ENCODE data around the gene TAS2R46.

TAS2R46 gene

DNA sequence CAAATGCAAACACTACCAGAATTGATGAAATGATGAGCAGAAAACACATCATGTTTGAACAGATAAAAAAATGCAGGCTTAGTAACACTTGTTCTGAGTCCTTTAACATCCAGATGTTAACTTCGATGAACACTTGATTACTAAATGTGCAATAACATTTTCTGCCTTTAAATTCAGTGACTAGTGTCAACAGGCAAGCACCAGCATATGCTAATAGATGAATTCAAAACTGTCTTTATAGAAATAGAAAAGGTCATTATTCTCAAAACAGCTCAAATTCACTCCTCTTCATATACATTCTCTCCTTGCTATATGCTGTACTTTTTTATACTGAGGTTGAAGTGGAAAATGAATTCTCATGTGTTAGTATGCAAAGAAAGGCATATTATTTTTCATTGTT is 39.6 kb downstream of the TAS2R46 start, which contains the start of gene TAS2R19:
Gene TAS2R19, minus strand, starts transcription at position 101 of the 400 bp plus-strand sequence. Its CDS starts 49 bp downstream, at position 52.
- H2AFZ ChIP-seq (ENCODE audit: low read depth, low read length), result no peak within 1 kb of the TSS
- H3K4me1 ChIP-seq (ENCODE audit: low read length), result no peaks in the 10 kb centered on the region
- peaks cover 4% of the 10 kb centered on the region; the same call in 1 of the 2 replicates for H4K20me1 ChIP-seq (ENCODE audit: insufficient read depth, low read length)
- no peak within 1 kb of the TSS for H3K4me2 ChIP-seq (ENCODE audit: low read length)
- peaks cover 2% of the 10 kb centered on the region for H3K36me3 ChIP-seq (replicated peaks; ENCODE audit: low read depth, low read length)
- no peaks in the 10 kb centered on the region for H3K79me2 ChIP-seq (ENCODE audit: low read length)
- TF ChIP-seq, protein P1, sequence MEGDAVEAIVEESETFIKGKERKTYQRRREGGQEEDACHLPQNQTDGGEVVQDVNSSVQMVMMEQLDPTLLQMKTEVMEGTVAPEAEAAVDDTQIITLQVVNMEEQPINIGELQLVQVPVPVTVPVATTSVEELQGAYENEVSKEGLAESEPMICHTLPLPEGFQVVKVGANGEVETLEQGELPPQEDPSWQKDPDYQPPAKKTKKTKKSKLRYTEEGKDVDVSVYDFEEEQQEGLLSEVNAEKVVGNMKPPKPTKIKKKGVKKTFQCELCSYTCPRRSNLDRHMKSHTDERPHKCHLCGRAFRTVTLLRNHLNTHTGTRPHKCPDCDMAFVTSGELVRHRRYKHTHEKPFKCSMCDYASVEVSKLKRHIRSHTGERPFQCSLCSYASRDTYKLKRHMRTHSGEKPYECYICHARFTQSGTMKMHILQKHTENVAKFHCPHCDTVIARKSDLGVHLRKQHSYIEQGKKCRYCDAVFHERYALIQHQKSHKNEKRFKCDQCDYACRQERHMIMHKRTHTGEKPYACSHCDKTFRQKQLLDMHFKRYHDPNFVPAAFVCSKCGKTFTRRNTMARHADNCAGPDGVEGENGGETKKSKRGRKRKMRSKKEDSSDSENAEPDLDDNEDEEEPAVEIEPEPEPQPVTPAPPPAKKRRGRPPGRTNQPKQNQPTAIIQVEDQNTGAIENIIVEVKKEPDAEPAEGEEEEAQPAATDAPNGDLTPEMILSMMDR (IDR thresholded peaks at IDR 0.05; ENCODE audit: low read depth, low read length), result no peak
- TF ChIP-seq EZH2phosphoT487 (IDR thresholded peaks at IDR 0.05; ENCODE audit: low read depth), result no peak
- H3K9me3 ChIP-seq (ENCODE audit: insufficient read depth, low read length), result no peaks in the 10 kb centered on the region
- no peak within 1 kb of the TSS for H3K4me3 ChIP-seq (ENCODE audit: low read length)
- no peak within 1 kb of the TSS for H3K9ac ChIP-seq (ENCODE audit: low read length)
- no peaks in the 10 kb centered on the region for H3K27me3 ChIP-seq (ENCODE audit: low read depth, low read length)
- no peak within 1 kb of the TSS for H3K27ac ChIP-seq (ENCODE audit: low read length)

GRCh38 chr12:11016937-11017336 is 45.2 kb downstream of the TAS2R46 start:
- H4K20me1 ChIP-seq (ENCODE audit: insufficient read depth, low read length), result peaks cover 4% of the 10 kb centered on the region; the same call in 1 of the 2 replicates
- no peak overlapping the region for H2AFZ ChIP-seq (ENCODE audit: low read depth, low read length)
- H3K79me2 ChIP-seq (ENCODE audit: low read length), result no peaks in the 10 kb centered on the region
- no peaks in the 10 kb centered on the region for H3K36me3 ChIP-seq (replicated peaks; ENCODE audit: low read depth, low read length)
- no peak overlapping the region for H3K4me3 ChIP-seq (ENCODE audit: low read length)
- H3K9ac ChIP-seq (ENCODE audit: low read length), result no peak overlapping the region
- TF ChIP-seq, protein P1 (IDR thresholded peaks at IDR 0.05; ENCODE audit: low read depth, low read length), result no peak
- TF ChIP-seq EZH2phosphoT487 (IDR thresholded peaks at IDR 0.05; ENCODE audit: low read depth), result no peak
- H3K9me3 ChIP-seq (ENCODE audit: insufficient read depth, low read length), result no peaks in the 10 kb centered on the region
- H3K27me3 ChIP-seq (ENCODE audit: low read depth, low read length), result no peaks in the 10 kb centered on the region
- no peak overlapping the region for H3K4me2 ChIP-seq (ENCODE audit: low read length)
- no peaks in the 10 kb centered on the region for H3K4me1 ChIP-seq (ENCODE audit: low read length)
- no peak overlapping the region for H3K27ac ChIP-seq (ENCODE audit: low read length)

GRCh38 chr12:11015775-11016430 is 46.2 kb downstream of the TAS2R46 start:
- H3K4me2 ChIP-seq (ENCODE audit: low read length), result no peak overlapping the region
- H3K27me3 ChIP-seq (ENCODE audit: low read depth, low read length), result no peaks in the 10 kb centered on the region

DNA sequence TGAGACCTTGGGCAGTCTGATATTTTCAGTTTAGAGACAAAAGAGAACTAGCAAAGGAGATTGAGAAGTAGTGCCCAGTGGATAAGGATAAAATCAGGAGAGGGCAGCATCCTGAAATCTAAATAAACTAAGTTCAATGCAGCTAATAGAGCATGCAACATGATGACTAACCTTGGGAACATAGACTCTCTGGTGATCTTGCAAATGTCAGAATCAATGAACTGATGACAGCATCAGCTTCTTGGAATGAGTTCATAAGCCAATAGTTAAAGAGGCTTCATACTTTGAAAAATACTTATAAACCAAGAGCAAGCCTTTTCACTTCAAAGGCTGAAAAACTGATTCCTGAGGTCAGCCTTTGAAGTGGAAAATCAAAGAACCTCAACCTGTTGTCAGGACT is 47.9 kb downstream of the TAS2R46 start:
- no peaks in the 10 kb centered on the region for H3K9me3 ChIP-seq (ENCODE audit: insufficient read depth, low read length)
- H3K4me1 ChIP-seq (ENCODE audit: low read length), result no peaks in the 10 kb centered on the region
- H3K9ac ChIP-seq (ENCODE audit: low read length), result no peak overlapping the region
- no peaks in the 10 kb centered on the region for H3K36me3 ChIP-seq (replicated peaks; ENCODE audit: low read depth, low read length)
- no peak overlapping the region for H3K4me3 ChIP-seq (ENCODE audit: low read length)
- H3K79me2 ChIP-seq (ENCODE audit: low read length), result no peaks in the 10 kb centered on the region
- H3K4me2 ChIP-seq (ENCODE audit: low read length), result no peak overlapping the region
- no peaks in the 10 kb centered on the region for H3K27me3 ChIP-seq (ENCODE audit: low read depth, low read length)
- TF ChIP-seq, protein P1 (IDR thresholded peaks at IDR 0.05; ENCODE audit: low read depth, low read length), result no peak
- no peak for TF ChIP-seq EZH2phosphoT487 (IDR thresholded peaks at IDR 0.05; ENCODE audit: low read depth)
- no peak overlapping the region for H2AFZ ChIP-seq (ENCODE audit: low read depth, low read length)
- no peak overlapping the region for H3K27ac ChIP-seq (ENCODE audit: low read length)
- H4K20me1 ChIP-seq (ENCODE audit: insufficient read depth, low read length), result no peaks in the 10 kb centered on the region

More at GRCh38 chr12:11015775-11016430, 46.2 kb downstream of the TAS2R46 start:
- H3K9ac ChIP-seq (ENCODE audit: low read length), result no peak overlapping the region
- H3K79me2 ChIP-seq (ENCODE audit: low read length), result no peaks in the 10 kb centered on the region
- H3K27ac ChIP-seq (ENCODE audit: low read length), result no peak overlapping the region
- no peak overlapping the region for H2AFZ ChIP-seq (ENCODE audit: low read depth, low read length)
- H4K20me1 ChIP-seq (ENCODE audit: insufficient read depth, low read length), result no peaks in the 10 kb centered on the region
- TF ChIP-seq EZH2phosphoT487 (IDR thresholded peaks at IDR 0.05; ENCODE audit: low read depth), result no peak
- TF ChIP-seq, protein P1 (IDR thresholded peaks at IDR 0.05; ENCODE audit: low read depth, low read length), result no peak
- H3K4me3 ChIP-seq (ENCODE audit: low read length), result no peak overlapping the region
- H3K9me3 ChIP-seq (ENCODE audit: insufficient read depth, low read length), result no peaks in the 10 kb centered on the region
- no peaks in the 10 kb centered on the region for H3K36me3 ChIP-seq (replicated peaks; ENCODE audit: low read depth, low read length)
- no peaks in the 10 kb centered on the region for H3K4me1 ChIP-seq (ENCODE audit: low read length)
